Brain microvascular endothelial cell (primary cell): ENCODE results near the gene IL31.
A peak's percentile ranks its signal among the peaks of the same experiment; 100 is the strongest.

ENCODE experiments used
- DNase-seq: peaks from one replicate; pipeline ENCODE4 v3.0.0-alpha.2; 2020
- H3K27ac ChIP-seq: fragments of 250-450 bp; sonication (Bioruptor Pico); 2 replicates; pipeline ENCODE4 v1.5.1; 2020; ENCODE audit warnings: mild to moderate bottlenecking, moderate library complexity
- H3K27me3 ChIP-seq: fragments of 250-450 bp; sonication (Bioruptor Pico); replicated peaks from 2 replicates; pipeline ENCODE4 v1.5.1; 2020; ENCODE audit warnings: mild to moderate bottlenecking
- H3K36me3 ChIP-seq: fragments of 250-450 bp; sonication (Bioruptor Pico); replicated peaks from 2 replicates; pipeline ENCODE4 v1.5.1; 2020; ENCODE audit warnings: mild to moderate bottlenecking
- H3K4me3 ChIP-seq: 2 replicates; pipeline ENCODE4 v1.5.1; 2011; ENCODE audit warnings: low read depth, mild to moderate bottlenecking, control low read depth, low read length, moderate library complexity
- in situ Hi-C: cut with HindIII; loops from 2 replicates; pipeline ENCODE4 v1.10.0; 2017; ENCODE audit warnings: low sequenced_read_pairs, low pct_ligation_motif_present
- TF ChIP-seq, protein P1 (sequence below): IDR thresholded peaks from 2 replicates; pipeline ENCODE4 v1.5.1; 2011; ENCODE audit warnings: low read depth, mild to moderate bottlenecking, moderate library complexity, low read length, control low read depth, inconsistent platforms; ENCODE audit errors: missing control alignments

The IL31 gene

DNA sequence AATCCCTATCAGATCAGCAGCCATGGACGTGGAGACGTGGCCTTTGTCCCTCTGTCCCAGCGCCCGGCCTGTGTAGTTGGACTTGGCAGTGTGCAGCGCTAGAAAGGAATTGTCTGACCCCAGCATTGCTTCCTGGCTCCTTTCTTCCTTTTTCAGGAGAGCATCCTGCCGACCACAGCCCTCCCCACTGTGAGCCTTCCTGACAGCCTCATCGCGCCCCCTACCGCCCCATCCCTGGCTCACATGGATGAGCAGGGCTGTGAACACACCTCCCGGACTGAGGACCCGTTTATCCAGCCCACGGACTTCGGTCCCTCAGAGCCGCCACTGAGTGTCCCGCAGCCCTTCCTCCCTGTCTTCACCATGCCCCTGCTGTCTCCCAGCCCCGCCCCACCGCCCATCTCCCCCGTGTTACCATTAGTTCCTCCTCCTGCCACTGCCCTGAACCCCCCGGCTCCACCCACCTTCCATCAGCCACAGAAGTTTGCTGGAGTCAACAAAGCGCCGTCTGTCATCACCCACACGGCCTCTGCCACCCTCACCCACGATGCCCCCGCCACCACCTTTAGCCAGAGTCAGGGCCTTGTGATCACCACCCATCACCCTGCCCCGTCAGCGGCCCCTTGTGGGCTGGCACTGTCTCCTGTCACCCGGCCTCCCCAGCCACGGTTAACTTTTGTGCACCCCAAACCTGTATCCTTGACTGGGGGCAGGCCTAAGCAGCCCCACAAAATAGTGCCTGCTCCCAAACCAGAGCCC is 40.6 kb downstream of the IL31 start:
- Histone ChIP-seq H3K36me3 (peaks cover 80% of the 10 kb centered on the region), H3K4me3 (no peak overlapping the region), H3K27me3 (no peaks in the 10 kb centered on the region), H3K27ac (no peak overlapping the region)
- in situ Hi-C loops: no loop called here
- no peak for DNase-seq
- TF ChIP-seq, protein P1, sequence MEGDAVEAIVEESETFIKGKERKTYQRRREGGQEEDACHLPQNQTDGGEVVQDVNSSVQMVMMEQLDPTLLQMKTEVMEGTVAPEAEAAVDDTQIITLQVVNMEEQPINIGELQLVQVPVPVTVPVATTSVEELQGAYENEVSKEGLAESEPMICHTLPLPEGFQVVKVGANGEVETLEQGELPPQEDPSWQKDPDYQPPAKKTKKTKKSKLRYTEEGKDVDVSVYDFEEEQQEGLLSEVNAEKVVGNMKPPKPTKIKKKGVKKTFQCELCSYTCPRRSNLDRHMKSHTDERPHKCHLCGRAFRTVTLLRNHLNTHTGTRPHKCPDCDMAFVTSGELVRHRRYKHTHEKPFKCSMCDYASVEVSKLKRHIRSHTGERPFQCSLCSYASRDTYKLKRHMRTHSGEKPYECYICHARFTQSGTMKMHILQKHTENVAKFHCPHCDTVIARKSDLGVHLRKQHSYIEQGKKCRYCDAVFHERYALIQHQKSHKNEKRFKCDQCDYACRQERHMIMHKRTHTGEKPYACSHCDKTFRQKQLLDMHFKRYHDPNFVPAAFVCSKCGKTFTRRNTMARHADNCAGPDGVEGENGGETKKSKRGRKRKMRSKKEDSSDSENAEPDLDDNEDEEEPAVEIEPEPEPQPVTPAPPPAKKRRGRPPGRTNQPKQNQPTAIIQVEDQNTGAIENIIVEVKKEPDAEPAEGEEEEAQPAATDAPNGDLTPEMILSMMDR: peak; percentile 37

DNA sequence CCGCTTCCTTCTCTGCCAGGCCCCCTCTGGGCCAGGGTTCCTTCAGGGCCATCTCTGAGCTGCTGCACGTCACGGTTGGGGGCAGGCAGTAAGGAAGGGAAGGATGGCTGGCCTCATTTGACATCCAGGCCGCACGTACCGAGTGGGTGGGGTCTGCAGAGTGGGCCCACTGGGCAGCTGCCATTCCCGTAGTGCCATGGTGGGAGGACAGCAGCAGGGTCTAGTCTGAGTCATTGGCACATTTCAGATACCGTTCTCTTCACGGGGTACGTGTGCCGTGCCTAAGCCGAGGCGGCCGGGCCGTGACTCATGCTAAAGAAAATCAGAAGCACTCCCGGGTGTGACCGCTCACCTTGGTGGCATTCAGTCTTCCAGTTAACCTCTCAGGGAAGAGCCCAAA is 43.9 kb downstream of the IL31 start:
- H3K4me3 ChIP-seq: no peak overlapping the region
- H3K27me3 ChIP-seq: no peaks in the 10 kb centered on the region
- DNase-seq: peak; percentile 65
- H3K27ac ChIP-seq: peak overlapping the region; percentile 16
- TF ChIP-seq, protein P1: no peak
- in situ Hi-C loops: no loop called here
- peaks cover 70% of the 10 kb centered on the region for H3K36me3 ChIP-seq

DNA sequence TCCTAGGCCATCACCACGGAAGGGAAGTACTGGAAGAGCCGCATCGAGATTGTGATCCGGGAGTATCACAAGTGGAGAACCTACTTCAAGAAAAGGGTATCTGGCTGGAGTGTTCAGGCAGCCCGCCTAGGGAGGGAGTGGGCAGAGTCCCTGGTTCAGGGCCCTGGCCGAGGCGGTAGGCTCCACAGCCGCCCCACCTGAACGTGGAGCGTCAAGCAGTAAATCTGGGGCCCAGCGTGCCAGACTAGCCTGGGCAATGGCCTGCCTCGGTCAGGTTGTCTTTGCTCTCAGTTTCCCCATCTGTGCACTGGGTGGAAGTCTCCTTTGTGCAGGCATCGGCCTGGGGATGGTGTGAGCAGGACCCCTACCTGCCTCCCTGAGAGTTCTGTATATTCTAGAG is 44.9 kb downstream of the IL31 start:
- TF ChIP-seq, protein P1: no peak
- no peak overlapping the region for H3K27ac ChIP-seq
- H3K36me3 ChIP-seq: peaks cover 61% of the 10 kb centered on the region
- no peaks in the 10 kb centered on the region for H3K27me3 ChIP-seq
- H3K4me3 ChIP-seq: no peak overlapping the region
- no peak for DNase-seq
- in situ Hi-C loops: no loop called here

DNA sequence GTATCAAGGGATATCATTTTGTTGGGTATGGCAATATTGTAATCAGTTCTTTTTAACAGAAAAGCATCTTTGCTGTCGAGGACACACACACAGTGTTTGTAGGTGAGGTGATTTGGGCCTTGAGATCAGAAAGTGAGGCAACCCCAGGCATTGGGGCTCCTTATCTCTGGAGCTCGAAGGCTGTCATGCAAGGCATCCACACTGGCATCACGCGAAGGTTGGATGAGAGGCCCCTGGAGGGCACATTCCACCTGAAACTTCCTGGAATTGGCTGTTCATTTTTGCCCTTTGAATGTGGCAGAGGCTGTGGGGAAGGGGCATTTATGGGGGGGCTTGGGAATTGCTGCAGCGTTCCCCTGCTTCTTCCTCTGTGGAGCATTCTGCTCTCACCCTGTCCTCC is 45.5 kb downstream of the IL31 start:
- Histone ChIP-seq H3K36me3 (peaks cover 55% of the 10 kb centered on the region), H3K4me3 (no peak overlapping the region), H3K27ac (no peak overlapping the region), H3K27me3 (no peaks in the 10 kb centered on the region)
- DNase-seq: no peak
- TF ChIP-seq, protein P1: no peak
- in situ Hi-C loops: no loop called here

DNA sequence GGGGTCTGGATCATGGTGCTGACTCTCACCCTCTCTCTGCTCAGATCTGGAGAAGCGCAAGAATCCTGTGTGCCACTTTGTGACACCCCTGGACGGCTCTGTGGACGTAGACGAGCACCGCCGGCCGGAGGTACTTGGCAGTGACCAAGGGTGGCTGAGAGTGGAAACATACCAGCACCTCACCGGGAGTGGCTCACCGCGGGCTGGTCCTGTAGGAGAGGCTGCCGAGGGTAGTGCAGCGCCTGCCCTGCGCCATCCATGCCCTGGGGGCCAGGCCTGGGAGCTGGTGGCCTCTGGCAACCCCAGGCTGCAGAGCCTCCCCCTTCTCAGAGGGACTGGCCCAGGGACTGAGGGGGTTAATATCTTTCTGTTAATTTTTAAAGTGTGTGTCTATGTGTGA is 46.2 kb downstream of the IL31 start:
- TF ChIP-seq, protein P1: no peak
- no peak for DNase-seq
- Histone ChIP-seq H3K27me3 (no peaks in the 10 kb centered on the region), H3K36me3 (peaks cover 48% of the 10 kb centered on the region), H3K4me3 (no peak overlapping the region), H3K27ac (no peak overlapping the region)
- in situ Hi-C loops: no loop called here
